GM20431 (cell line): ENCODE results near the gene ZC2HC1B.

Experiments
- in situ Hi-C: fragments of 300-500 bp; cut with MseI, MboI; formaldehyde crosslinking; loops from one replicate; pipeline ENCODE4 v1.15.0; 2020; ENCODE audit warnings: low sequenced_read_pairs; ENCODE audit not compliant: unreplicated experiment

The ZC2HC1B gene

DNA sequence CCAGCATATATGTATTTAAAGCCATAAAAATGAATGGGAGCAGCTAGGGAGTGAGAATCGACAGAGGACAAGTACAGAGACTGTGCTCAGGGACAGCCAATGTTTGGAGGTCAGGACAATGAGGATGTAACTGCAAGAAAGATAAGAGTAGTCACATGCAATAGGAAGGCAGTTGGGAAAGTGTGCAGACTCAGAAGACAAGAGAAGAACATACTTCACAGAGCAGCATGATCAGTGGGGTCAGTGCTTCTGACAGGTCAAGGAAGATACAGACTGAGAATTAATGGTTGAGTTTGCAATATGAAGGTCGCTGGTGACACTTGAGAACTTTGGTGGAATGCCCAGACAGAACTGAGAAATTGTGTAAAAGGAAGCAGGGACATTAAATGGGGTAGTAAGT is 118.7 kb downstream of the ZC2HC1B start:
- in situ Hi-C loops, result no loop called here

GRCh38 chr6:143984666-143985065 is 120.4 kb downstream of the ZC2HC1B start:
- in situ Hi-C loops, result no loop called here

- in situ Hi-C loops, result no loop called here
These were observed 122.3 kb downstream of the ZC2HC1B start for GRCh38 chr6:143986463-143987065.
